ENCODE measurements around the gene PRG3. TPM values are rescaled to one million over a fixed set of nuclear protein-coding genes. Genes with fewer than 3 reads are reported as not detected.

PRG3 gene
- total and polyA plus RNA-seq, 9 of the 15 experiments (the other 6 are each of a cell fraction or from before 2014, with no cell fraction given): 0.18 to 0.55 (median 0.38) TPM; not detected in 6

DNA sequence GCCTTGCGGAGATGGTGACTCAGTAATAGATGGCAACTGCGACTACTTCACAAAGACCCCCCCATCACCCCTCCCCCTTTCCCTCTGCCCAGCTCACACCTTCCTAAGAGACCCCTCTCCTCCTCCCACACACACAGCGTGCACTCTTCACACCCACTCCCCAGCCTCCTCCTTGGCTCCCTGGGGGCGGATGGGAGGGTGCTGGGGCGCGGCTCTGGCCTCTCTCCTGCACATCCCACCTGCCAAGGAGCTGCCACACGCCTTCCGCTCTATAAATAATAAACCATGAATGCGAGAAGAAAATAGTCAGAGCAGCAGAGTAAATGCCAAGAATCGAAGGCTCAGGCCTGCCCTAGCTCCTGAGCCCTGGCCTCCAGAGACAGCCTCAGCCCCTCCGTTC lies 38.2 kb downstream of the PRG3 start:
- TF ChIP-seq EP400 (IDR thresholded peaks at IDR 0.05): no peak
- TF ChIP-seq, protein P1, sequence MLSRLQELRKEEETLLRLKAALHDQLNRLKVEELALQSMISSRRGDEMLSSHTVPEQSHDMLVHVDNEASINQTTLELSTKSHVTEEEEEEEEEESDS (CRISPR knock-in tag; IDR thresholded peaks at IDR 0.05): no peak
- no peak for TF ChIP-seq ZNF134 (CRISPR knock-in tag; conservative IDR thresholded peaks at IDR 0.05)
- Histone ChIP-seq H3K4me2 (ENCODE audit: insufficient read depth, low read length) (no peak overlapping the region), H3K9me3 (replicated peaks; ENCODE audit: control insufficient read depth, insufficient read depth, low read depth, low read length) (no peaks in the 10 kb centered on the region), H4K20me1 (replicated peaks; ENCODE audit: control insufficient read depth, insufficient read depth, low read length) (no peaks in the 10 kb centered on the region), H3K79me2 (ENCODE audit: control insufficient read depth, insufficient read depth, low read length) (no peaks in the 10 kb centered on the region), H3K4me1 (replicated peaks in 1 of 2; ENCODE audit: control insufficient read depth in 2 of 2, insufficient read depth in 2 of 2, low read length in 2 of 2) (peaks cover 3 to 6% of the 10 kb centered on the region in 2 experiments; a peak in 4 of 5 replicates), H3K27ac (ENCODE audit: extremely low read depth, low read depth, low read length) (no peak overlapping the region), H2AFZ (ENCODE audit: low read depth, low read length) (no peak overlapping the region), H3K9me1 (ENCODE audit: control insufficient read depth, insufficient read depth, low read length) (no peaks in the 10 kb centered on the region), H3K36me3 (ENCODE audit: control insufficient read depth, insufficient read depth, low read length) (no peaks in the 10 kb centered on the region), H3K27me3 (ENCODE audit: control insufficient read depth in 2 of 2, insufficient read depth in 2 of 2, low read length in 2 of 2) (no peaks in the 10 kb centered on the region; a peak in 2 of 5 replicates), H3K4me3 (no peak overlapping the region), H3K9ac (ENCODE audit: insufficient read depth in 1 of 2, low read depth in 2 of 2, low read length in 2 of 2) (no peak overlapping the region)
- FAIRE-seq (no peak), ATAC-seq (no peak), DNase-seq (ENCODE audit: extremely low read depth in 1 of 4, low spot score in 3 of 4) (no peak)
- in situ Hi-C loops (cut with MboI) (loop anchor here (5.0 to 10.0 kb wide), 3 partner anchors 182 to 1172 kb away; no protein-coding TSS in a partner anchor), intact Hi-C loops (cut with micrococcal nuclease) (loop anchor here (5.0 to 10.0 kb wide), 3 partner anchors 210 to 452 kb away; no protein-coding TSS in a partner anchor)
- 67% methylated on average over 10 of the region's 11 CpGs for WGBS (ENCODE audit: insufficient coverage, low coverage, missing lambda C conversion rate)
- ChIA-PET CTCF (ENCODE audit: low intra/inter-chr PET ratio) (interaction anchor here (0.5 kb wide), 1 partner anchor 115 kb away, joined by 3 read pairs; no protein-coding TSS in a partner anchor), POLR2A (interaction anchor here (0.6 kb wide), 1 partner anchor 1419 kb away, joined by 3 read pairs; no protein-coding TSS in a partner anchor)
- no TSS peak for BruUV-seq (replicated peaks)

DNA sequence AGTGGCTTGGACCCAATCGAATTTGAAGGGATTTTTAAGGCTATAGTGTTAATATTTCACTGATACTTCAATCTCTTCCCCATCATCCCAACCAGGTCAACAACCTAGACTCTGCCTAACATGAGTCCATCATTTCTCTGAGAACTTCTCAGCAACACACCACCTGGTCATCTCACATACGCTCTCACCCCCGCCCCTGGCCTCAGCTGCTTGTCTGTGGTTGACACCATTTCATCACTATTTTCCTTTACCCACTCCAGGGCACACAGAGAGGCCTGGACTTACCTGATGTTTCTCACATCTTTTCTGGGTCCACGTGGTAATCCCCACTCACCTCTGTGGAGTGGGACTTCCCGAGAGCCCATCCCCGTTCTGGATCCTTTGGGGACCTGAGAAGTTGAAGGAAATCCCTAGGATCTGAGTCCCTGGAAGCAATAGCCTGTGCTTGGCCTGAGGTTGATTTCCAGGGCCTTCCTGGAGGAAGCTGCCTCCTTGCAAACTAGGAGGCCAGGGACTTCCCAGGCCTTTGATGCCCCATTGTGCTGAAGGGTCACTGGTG lies 39.6 kb downstream of the PRG3 start:
- intact Hi-C loops (cut with micrococcal nuclease) (loop anchor here (5.0 to 10.0 kb wide), 3 partner anchors 209 to 453 kb away; no protein-coding TSS in a partner anchor), in situ Hi-C loops (cut with MboI) (loop anchor here (5.0 to 10.0 kb wide), 3 partner anchors 183 to 1173 kb away; no protein-coding TSS in a partner anchor)
- H3K4me3 ChIP-seq: no peak overlapping the region
- no TSS peak for BruUV-seq (replicated peaks)
- no peaks in the 10 kb centered on the region; a peak in 2 of 5 replicates for H3K27me3 ChIP-seq (ENCODE audit: control insufficient read depth in 2 of 2, insufficient read depth in 2 of 2, low read length in 2 of 2)
- H3K79me2 ChIP-seq (ENCODE audit: control insufficient read depth, insufficient read depth, low read length): no peaks in the 10 kb centered on the region
- peaks cover 3 to 10% of the 10 kb centered on the region in 2 experiments; a peak in 4 of 5 replicates for H3K4me1 ChIP-seq (replicated peaks in 1 of 2; ENCODE audit: control insufficient read depth in 2 of 2, insufficient read depth in 2 of 2, low read length in 2 of 2)
- FAIRE-seq: no peak
- CTCF ChIA-PET (ENCODE audit: low intra/inter-chr PET ratio): no interaction called here
- no peaks in the 10 kb centered on the region for H3K9me1 ChIP-seq (ENCODE audit: control insufficient read depth, insufficient read depth, low read length)
- TF ChIP-seq SRSF7 (optimal IDR thresholded peaks at IDR 0.05; ENCODE audit: low read depth, low read length) (no peak), ZFP36 (IDR thresholded peaks at IDR 0.05; ENCODE audit: low read depth, low read length, partially characterized antibody) (peak; percentile 18)
- WGBS (ENCODE audit: insufficient coverage, low coverage, missing lambda C conversion rate): 14% methylated on average over 6 of the region's 6 CpGs
- no peak overlapping the region for H3K27ac ChIP-seq (ENCODE audit: extremely low read depth, low read depth, low read length)
- H2AFZ ChIP-seq (ENCODE audit: low read depth, low read length): no peak overlapping the region
- H3K4me2 ChIP-seq (ENCODE audit: insufficient read depth, low read length): no peak overlapping the region
- H3K36me3 ChIP-seq (ENCODE audit: control insufficient read depth, insufficient read depth, low read length): no peaks in the 10 kb centered on the region
- DNase-seq (ENCODE audit: extremely low read depth in 1 of 4, low spot score in 3 of 4): no peak
- no peaks in the 10 kb centered on the region for H3K9me3 ChIP-seq (replicated peaks; ENCODE audit: control insufficient read depth, insufficient read depth, low read depth, low read length)
- no peaks in the 10 kb centered on the region for H4K20me1 ChIP-seq (replicated peaks; ENCODE audit: control insufficient read depth, insufficient read depth, low read length)
- no peak for ATAC-seq
- H3K9ac ChIP-seq (ENCODE audit: insufficient read depth in 1 of 2, low read depth in 2 of 2, low read length in 2 of 2): 0 out of 4 replicates have a peak overlapping the region, but pooled peaks of 1 of the 2 experiments have one; percentile 56
- POLR2A ChIA-PET: interaction anchor here (0.7 to 1.1 kb wide), 3 partner anchors 12 to 371 kb away, joined by 3 to 5 read pairs (median 3); partner anchors contain the start of gene MED19

Measured in K562 (cell line).